K562 (cell line): Measurements from ENCODE around the gene SERINC3. TPM values are rescaled to one million over a fixed set of nuclear protein-coding genes. Genes with fewer than 3 reads are reported as not detected.

ENCODE experiments used
- ATAC-seq: fragments of 200-7000 bp; cut with Tn5 transposase; 3 replicates; pipeline ENCODE4 v1.9.1; 2020; ENCODE audit warnings: moderate library complexity
- BruUV-seq: library from RNA; stranded (reverse); fragments of 400-500 nt; replicated peaks from 2 replicates; lab custom pipeline; 2021; lab: Mats Ljungman, UMichigan
- CTCF ChIA-PET: fragments of 300-600 bp; formaldehyde crosslinking; extraction: SDS; loops from one replicate; lab custom pipeline; 2021; ENCODE audit warnings: low intra/inter-chr PET ratio; lab: Yijun Ruan, JAX
- POLR2A ChIA-PET: fragments of 300-600, 350-650 bp; sonication (Branson Sonifier 250); formaldehyde crosslinking; extraction: SDS; loops from one replicate; lab custom pipeline; 2021; ENCODE audit warnings: antibody characterized with exemption, inconsistent platforms; lab: Yijun Ruan, JAX
- DNase-seq, 4 experiments: peaks; one replicate each; pipeline versions ENCODE4 v3.0.0 to v3.0.0-alpha.2; 2011 to 2018; ENCODE audit warnings: low spot score in 3 of 4, mixed read lengths in 3 of 4; ENCODE audit errors: extremely low read depth in 1 of 4
- FAIRE-seq: peaks from 2 replicates; lab custom pipeline; 2011; peaks lifted over from hg19 to GRCh38; lab: Jason Lieb, UNC
- H2AFZ ChIP-seq: 2 replicates; pipeline ENCODE4 v1.6.0; 2011; ENCODE audit warnings: low read depth, low read length, control low read depth, inconsistent platforms
- H3K27ac ChIP-seq: fragments of 200-600 bp; 3 replicates; pipeline ENCODE4 v1.8.0; 2011; ENCODE audit warnings: low read depth, mild to moderate bottlenecking, control low read depth, inconsistent platforms, low read length, moderate library complexity, mixed read lengths; ENCODE audit errors: extremely low read depth
- H3K27me3 ChIP-seq, 2 experiments: fragments of 300-600 bp in 1 of 2; 2 replicates in 1 of 2; 3 replicates in 1 of 2; pipeline versions ENCODE4 v1.6.0 to v1.8.0; 2011; ENCODE audit warnings: inconsistent platforms in 2 of 2, low read length in 2 of 2, mild to moderate bottlenecking in 1 of 2, mixed read lengths in 1 of 2, moderate library complexity in 1 of 2; ENCODE audit not compliant: control insufficient read depth in 2 of 2, insufficient read depth in 2 of 2
- H3K36me3 ChIP-seq: fragments of 300-600 bp; 3 replicates; pipeline ENCODE4 v1.8.0; 2011; ENCODE audit warnings: mild to moderate bottlenecking, low read length, inconsistent platforms; ENCODE audit not compliant: control insufficient read depth, insufficient read depth
- H3K4me1 ChIP-seq, 2 experiments: fragments of 200-600 bp in 1 of 2; replicated peaks in 1 of 2; 2 replicates in 1 of 2; 3 replicates in 1 of 2; pipeline versions ENCODE4 v1.5.1 to v1.8.0; 2011; ENCODE audit warnings: inconsistent platforms in 2 of 2, low read length in 2 of 2, mild to moderate bottlenecking in 1 of 2, mixed read lengths in 1 of 2, moderate library complexity in 1 of 2; ENCODE audit not compliant: control insufficient read depth in 2 of 2, insufficient read depth in 2 of 2
- H3K4me2 ChIP-seq: 2 replicates; pipeline ENCODE4 v1.6.1; 2011; ENCODE audit warnings: low read length, control low read depth, inconsistent platforms, mixed read lengths; ENCODE audit not compliant: insufficient read depth
- H3K4me3 ChIP-seq: fragments of 200-600 bp; sonication (generic), shearing (Covaris generic); 2 replicates; pipeline ENCODE4 v1.5.1; 2016; ENCODE audit warnings: control low read depth, inconsistent platforms
- H3K79me2 ChIP-seq: fragments of 200-600 bp; 3 replicates; pipeline ENCODE4 v1.8.0; 2011; ENCODE audit warnings: low read length, inconsistent platforms; ENCODE audit not compliant: control insufficient read depth, insufficient read depth
- H3K9ac ChIP-seq, 2 experiments: 2 replicates each; pipeline versions ENCODE4 v1.6.0 to v1.6.1; 2011; ENCODE audit warnings: low read depth in 2 of 2, low read length in 2 of 2, control low read depth in 1 of 2, inconsistent platforms in 1 of 2, mild to moderate bottlenecking in 1 of 2, mixed read lengths in 1 of 2; ENCODE audit not compliant: insufficient read depth in 1 of 2
- H3K9me1 ChIP-seq: one replicate; pipeline ENCODE4 v1.6.0; 2011; ENCODE audit warnings: inconsistent platforms, mild to moderate bottlenecking, low read length, moderate library complexity; ENCODE audit not compliant: control insufficient read depth, insufficient read depth
- H3K9me3 ChIP-seq: replicated peaks from 2 replicates; pipeline ENCODE4 v1.5.1; 2011; ENCODE audit warnings: low read depth, low read length, inconsistent platforms; ENCODE audit not compliant: control insufficient read depth, insufficient read depth
- H4K20me1 ChIP-seq: replicated peaks from 2 replicates; pipeline ENCODE4 v1.6.1; 2011; ENCODE audit warnings: low read length, inconsistent platforms, mixed read lengths; ENCODE audit not compliant: control insufficient read depth, insufficient read depth
- CBFA2T2 ChIP-seq: fragments of 450-650 bp; conservative IDR thresholded peaks from 2 replicates; pipeline ENCODE4 v1.6.1; 2017; ENCODE audit warnings: mild to moderate bottlenecking
- CTBP1 ChIP-seq: fragments of 450-650 bp; IDR thresholded peaks from 2 replicates; pipeline ENCODE4 v1.6.1; 2016; ENCODE audit warnings: borderline replicate concordance
- EP300 ChIP-seq: IDR thresholded peaks from 2 replicates; pipeline ENCODE4 v1.6.1; 2012; ENCODE audit warnings: low read length, improper control_type of control experiment
- KDM5B ChIP-seq: fragments of 200-600 bp; sonication (generic); IDR thresholded peaks from 2 replicates; pipeline ENCODE4 v1.6.1; 2012; ENCODE audit warnings: low read depth, mild to moderate bottlenecking, moderate library complexity, low read length, control low read depth, inconsistent platforms; ENCODE audit not compliant: insufficient replicate concordance
- RBM34 ChIP-seq: fragments of 200-400 bp; formaldehyde crosslinking; IDR thresholded peaks from 2 replicates; pipeline ENCODE4 v1.6.1; 2018; ENCODE audit warnings: low read length, borderline replicate concordance; ENCODE audit not compliant: insufficient read depth
- SOX6 ChIP-seq: fragments of 450-650 bp; IDR thresholded peaks from 2 replicates; pipeline ENCODE4 v1.6.1; 2014; ENCODE audit warnings: mild to moderate bottlenecking
- TAL1 ChIP-seq: fragments of 450-650 bp; IDR thresholded peaks from 2 replicates; pipeline ENCODE4 v1.6.1; 2016; ENCODE audit warnings: mild to moderate bottlenecking
- TCF3 ChIP-seq: sonication (generic); formaldehyde crosslinking; IDR thresholded peaks from 2 replicates; pipeline ENCODE4 v1.4.0; 2020; ENCODE audit warnings: mild to moderate bottlenecking, missing genetic modification reagents
- TEAD2 ChIP-seq: fragments of 450-650 bp; IDR thresholded peaks from 2 replicates; pipeline ENCODE4 v1.6.1; 2016; ENCODE audit warnings: missing genetic modification characterization, control low read depth, missing compliant biosample characterization
- TEAD4 ChIP-seq, 2 experiments: sonication (generic) in 1 of 2; formaldehyde crosslinking in 1 of 2; IDR thresholded peaks; 2 replicates each; pipeline versions ENCODE4 v1.6.1 to v1.8.0; 2012 to 2022; ENCODE audit warnings: borderline replicate concordance in 1 of 2, inconsistent platforms in 1 of 2, low read length in 1 of 2, mild to moderate bottlenecking in 1 of 2, missing genetic modification reagents in 1 of 2
- XRCC4 ChIP-seq: IDR thresholded peaks from one replicate; pipeline ENCODE4 v1.6.1; 2011; ENCODE audit not compliant: insufficient read depth, insufficient read length; ENCODE audit errors: extremely low read depth
- ZNF274 ChIP-seq: IDR thresholded peaks from 2 replicates; pipeline ENCODE4 v1.6.1; 2011; ENCODE audit warnings: low read depth, mild to moderate bottlenecking, low read length, moderate library complexity, borderline replicate concordance
- ZNF717 ChIP-seq: fragments of 250-450 bp; sonication (Bioruptor Pico); IDR thresholded peaks from 2 replicates; pipeline ENCODE4 v1.5.0; 2021
- WGBS: fragments of 100-300 bp; shearing (Covaris generic); methylation state at CpG from one replicate; pipeline ENCODE4 v1.1.6; 2016; ENCODE audit warnings: low coverage, mixed read lengths; ENCODE audit not compliant: insufficient coverage; ENCODE audit errors: missing lambda C conversion rate; 5-methylcytosine and 5-hydroxymethylcytosine counted together
- in situ Hi-C: fragments of 300-500 bp; cut with MboI; formaldehyde crosslinking; loops from 4 replicates; pipeline ENCODE4 v1.15.0; 2018; ENCODE audit warnings: inconsistent platforms, mixed read lengths
- intact Hi-C: fragments of 100-400 bp; cut with micrococcal nuclease; formaldehyde crosslinking; loops from 2 replicates; pipeline ENCODE4 v1.14.2; 2022
- polyA plus RNA-seq, 8 experiments: library from polyadenylated mRNA; depleted of rRNA in 4 of 8; stranded (reverse) in 5 of 8; unstranded in 3 of 8; fragments of >200 nt; fragmentation: Nextera tagmentation in 2 of 8; fragmentation: Illumina TruSeq in 1 of 8; extraction: Ambion mirVana in 2 of 8; extraction: Trizol in 1 of 8; gene quantifications; 2 replicates each; pipeline versions ENCODE4 v1.2.1 to v1.2.3, GENCODE V29; 2011 to 2014; ENCODE audit warnings: inconsistent platforms in 1 of 8, missing spikeins in 1 of 8
- total RNA-seq, 7 experiments: library from RNA; depleted of rRNA in 6 of 7; stranded (reverse); fragments of >200 nt in 6 of 7; fragmentation: Illumina TruSeq in 2 of 7; extraction: Trizol in 2 of 7; gene quantifications; 2 replicates each; pipeline versions ENCODE4 v1.2.1 to v1.2.3, GENCODE V29; 2011 to 2021; ENCODE audit warnings: low replicate concordance in 1 of 7
- TF ChIP-seq, protein P1 (sequence below): IDR thresholded peaks from 2 replicates; pipeline ENCODE4 v1.6.1; 2016; ENCODE audit warnings: missing genetic modification characterization, missing compliant biosample characterization
- TF ChIP-seq, protein P2 (sequence below): fragments of 250-450 bp; sonication (Bioruptor Pico); IDR thresholded peaks from 2 replicates; pipeline ENCODE4 v1.8.0; 2022; ENCODE audit warnings: moderate library complexity, mild to moderate bottlenecking, inconsistent platforms
- TF ChIP-seq, protein P3 (sequence below): fragments of 250-450 bp; sonication (Bioruptor Pico); IDR thresholded peaks from 2 replicates; pipeline ENCODE4 v1.4.0; 2020; ENCODE audit warnings: mild to moderate bottlenecking, moderate library complexity
- TF ChIP-seq, protein P4 (sequence below): sonication (generic); IDR thresholded peaks from 2 replicates; pipeline ENCODE4 v1.6.1; 2016

The SERINC3 gene
- total and polyA plus RNA-seq, 9 of the 15 experiments (the other 6 are each of a cell fraction or from before 2014, with no cell fraction given) = 24.7 to 107 (median 48.8) TPM

DNA sequence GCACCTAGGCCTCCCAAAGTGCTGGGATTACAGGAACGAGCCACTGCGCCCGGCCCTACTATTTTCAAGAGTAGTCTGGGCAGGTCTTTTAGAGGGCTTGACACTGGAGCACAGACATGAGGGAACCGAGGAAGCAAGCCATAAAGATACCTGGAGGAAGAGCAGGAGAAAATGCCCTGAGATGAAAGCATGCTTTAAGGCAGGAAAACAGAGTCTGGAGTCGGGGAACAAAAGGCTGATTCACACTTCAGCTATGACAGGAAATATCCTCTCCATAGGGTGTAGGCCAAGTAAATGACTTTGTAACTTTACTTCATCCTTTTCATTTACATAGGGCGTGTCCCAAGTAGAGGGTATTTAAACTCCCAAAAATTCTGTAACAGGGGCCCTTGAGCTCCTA is 4.3 kb upstream of the SERINC3 start (continued):
- TF ChIP-seq, protein P1, sequence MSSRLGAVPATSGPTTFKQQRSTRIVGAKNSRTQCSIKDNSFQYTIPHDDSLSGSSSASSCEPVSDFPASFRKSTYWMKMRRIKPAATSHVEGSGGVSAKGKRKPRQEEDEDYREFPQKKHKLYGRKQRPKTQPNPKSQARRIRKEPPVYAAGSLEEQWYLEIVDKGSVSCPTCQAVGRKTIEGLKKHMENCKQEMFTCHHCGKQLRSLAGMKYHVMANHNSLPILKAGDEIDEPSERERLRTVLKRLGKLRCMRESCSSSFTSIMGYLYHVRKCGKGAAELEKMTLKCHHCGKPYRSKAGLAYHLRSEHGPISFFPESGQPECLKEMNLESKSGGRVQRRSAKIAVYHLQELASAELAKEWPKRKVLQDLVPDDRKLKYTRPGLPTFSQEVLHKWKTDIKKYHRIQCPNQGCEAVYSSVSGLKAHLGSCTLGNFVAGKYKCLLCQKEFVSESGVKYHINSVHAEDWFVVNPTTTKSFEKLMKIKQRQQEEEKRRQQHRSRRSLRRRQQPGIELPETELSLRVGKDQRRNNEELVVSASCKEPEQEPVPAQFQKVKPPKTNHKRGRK = no peak
- TF ChIP-seq RBM34 (no peak), XRCC4 (no peak), ZNF274 (no peak), KDM5B (no peak), TEAD2 (tag) (no peak)

DNA sequence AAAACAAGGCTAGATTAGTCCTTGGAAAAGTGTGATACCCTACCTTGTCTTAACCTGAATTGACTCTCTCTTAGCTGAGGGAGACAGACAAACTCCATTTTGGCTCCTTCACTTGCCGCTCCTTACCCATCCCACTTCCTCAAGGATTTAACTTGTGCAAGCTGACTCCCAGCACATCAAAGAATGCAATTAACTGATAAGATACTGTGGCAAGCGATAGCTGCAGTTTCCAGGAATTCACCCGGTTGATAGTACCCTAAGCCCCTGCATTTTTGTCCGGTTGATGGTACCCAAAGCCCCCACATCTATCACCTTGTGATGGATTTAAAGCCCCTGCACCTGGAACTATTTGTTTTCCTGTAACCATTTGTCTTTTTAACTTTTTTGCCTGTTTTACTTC is 1.9 kb upstream of the SERINC3 start:
- peak overlapping the region; percentile 90 for H2AFZ ChIP-seq
- peaks cover 7 to 36% of the 10 kb centered on the region in 2 experiments for H3K4me1 ChIP-seq
- H3K27me3 ChIP-seq = no peaks in the 10 kb centered on the region
- intact Hi-C loops (loop anchor here (5.0 kb wide), 1 partner anchor 89 kb away; no protein-coding TSS in a partner anchor), in situ Hi-C loops (no loop called here)
- H3K9me1 ChIP-seq = peaks cover 4% of the 10 kb centered on the region
- 3% methylated on average over 4 of the region's 4 CpGs for WGBS
- H3K9ac ChIP-seq = no peak overlapping the region
- H3K79me2 ChIP-seq = peaks cover 32% of the 10 kb centered on the region
- H3K36me3 ChIP-seq = no peaks in the 10 kb centered on the region; the same call in 2 of the 3 replicates
- 0 out of 2 replicates have a peak, but pooled peaks cover 3% of the 10 kb centered on the region for H4K20me1 ChIP-seq
- FAIRE-seq (no peak), ATAC-seq (no peak), DNase-seq (no peak)
- no TSS peak for BruUV-seq
- no peaks in the 10 kb centered on the region for H3K9me3 ChIP-seq
- no peak overlapping the region for H3K4me3 ChIP-seq
- H3K4me2 ChIP-seq = peak overlapping the region; percentile 50
- no peak overlapping the region for H3K27ac ChIP-seq
- ChIA-PET POLR2A (interaction anchor here (0.8 kb wide), 1 partner anchor 14 kb away, joined by 3 read pairs; no protein-coding TSS in a partner anchor), CTCF (no interaction called here)
- TF ChIP-seq, protein P2, sequence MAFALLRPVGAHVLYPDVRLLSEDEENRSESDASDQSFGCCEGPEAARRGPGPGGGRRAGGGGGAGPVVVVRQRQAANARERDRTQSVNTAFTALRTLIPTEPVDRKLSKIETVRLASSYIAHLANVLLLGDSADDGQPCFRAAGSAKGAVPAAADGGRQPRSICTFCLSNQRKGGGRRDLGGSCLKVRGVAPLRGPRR = no peak
- TF ChIP-seq CTBP1 (peak; percentile 68; the same call in 1 of the 2 replicates), TAL1 (peak; percentile 37), TCF3 (CRISPR knock-in tag) (peak; percentile 47), ZNF717 (CRISPR knock-in tag) (no peak), EP300 (0 out of 2 replicates have a peak, but pooled peaks have one; percentile 17), CBFA2T2 (peak; percentile 22; the same call in 1 of the 2 replicates), SOX6 (peak; percentile 39; the same call in 1 of the 2 replicates), TEAD4 (IDR thresholded peaks at IDR 0.05; ENCODE audit: low read length) (peak; percentile 57; the same call in 1 of the 2 replicates), TEAD4 (CRISPR knock-in tag; IDR thresholded peaks at IDR 0.05; ENCODE audit: borderline replicate concordance) (no peak)
- TF ChIP-seq, protein P3, sequence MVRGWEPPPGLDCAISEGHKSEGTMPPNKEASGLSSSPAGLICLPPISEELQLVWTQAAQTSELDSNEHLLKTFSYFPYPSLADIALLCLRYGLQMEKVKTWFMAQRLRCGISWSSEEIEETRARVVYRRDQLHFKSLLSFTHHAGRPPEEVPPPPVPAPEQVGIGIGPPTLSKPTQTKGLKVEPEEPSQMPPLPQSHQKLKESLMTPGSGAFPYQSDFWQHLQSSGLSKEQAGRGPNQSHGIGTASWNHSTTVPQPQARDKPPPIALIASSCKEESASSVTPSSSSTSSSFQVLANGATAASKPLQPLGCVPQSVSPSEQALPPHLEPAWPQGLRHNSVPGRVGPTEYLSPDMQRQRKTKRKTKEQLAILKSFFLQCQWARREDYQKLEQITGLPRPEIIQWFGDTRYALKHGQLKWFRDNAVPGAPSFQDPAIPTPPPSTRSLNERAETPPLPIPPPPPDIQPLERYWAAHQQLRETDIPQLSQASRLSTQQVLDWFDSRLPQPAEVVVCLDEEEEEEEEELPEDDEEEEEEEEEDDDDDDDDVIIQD (CRISPR knock-in tag) = no peak
- TF ChIP-seq, protein P4, sequence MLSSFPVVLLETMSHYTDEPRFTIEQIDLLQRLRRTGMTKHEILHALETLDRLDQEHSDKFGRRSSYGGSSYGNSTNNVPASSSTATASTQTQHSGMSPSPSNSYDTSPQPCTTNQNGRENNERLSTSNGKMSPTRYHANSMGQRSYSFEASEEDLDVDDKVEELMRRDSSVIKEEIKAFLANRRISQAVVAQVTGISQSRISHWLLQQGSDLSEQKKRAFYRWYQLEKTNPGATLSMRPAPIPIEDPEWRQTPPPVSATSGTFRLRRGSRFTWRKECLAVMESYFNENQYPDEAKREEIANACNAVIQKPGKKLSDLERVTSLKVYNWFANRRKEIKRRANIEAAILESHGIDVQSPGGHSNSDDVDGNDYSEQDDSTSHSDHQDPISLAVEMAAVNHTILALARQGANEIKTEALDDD = no peak
